SKM-1 treated with dmso at 0.1 percent for 144 hours (cell line): ENCODE results near the gene PFDN5.
"Not testable (repeated sequence)": the region's sequence is repeated elsewhere in the genome, so short reads cannot be mapped to it uniquely, and the experiment has no call there.

Source experiments
- DNase-seq: peaks from one replicate; lab custom pipeline; 2025; ENCODE audit not compliant: unreplicated experiment; lab: John Stamatoyannopoulos, UW

Gene PFDN5

GRCh38 chr12:53286448-53286847 is 8.9 kb upstream of the PFDN5 start:
- no peak for DNase-seq

DNA sequence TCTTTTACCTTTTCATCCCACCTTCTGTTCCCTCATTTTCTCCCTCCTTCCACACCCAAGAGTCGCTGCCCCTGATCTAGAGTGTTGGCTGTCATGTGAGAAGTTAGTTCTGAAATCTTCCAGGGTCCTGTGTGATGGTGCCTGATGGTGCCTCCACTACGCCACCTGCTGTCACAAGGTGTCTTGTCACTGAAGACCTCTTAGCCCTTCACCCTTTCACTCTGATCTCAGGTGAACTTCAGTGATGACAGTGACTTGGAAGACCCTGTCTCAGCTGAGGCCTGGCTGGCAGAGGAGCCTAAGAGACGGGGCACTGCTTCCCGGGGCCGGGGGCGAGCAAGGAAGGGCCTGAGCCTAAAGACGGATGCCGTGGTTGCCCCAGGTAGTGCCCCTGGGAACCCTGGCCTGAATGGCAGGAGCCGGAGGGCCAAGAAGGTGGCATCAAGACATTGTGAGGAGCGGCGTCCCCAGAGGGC is 7.6 kb upstream of the PFDN5 start:
- DNase-seq: peak; percentile 10

GRCh38 chr12:53288322-53288721 is 7.0 kb upstream of the PFDN5 start:
- no peak for DNase-seq

GRCh38 chr12:53289891-53290290 is 5.5 kb upstream of the PFDN5 start:
- no peak for DNase-seq

DNA sequence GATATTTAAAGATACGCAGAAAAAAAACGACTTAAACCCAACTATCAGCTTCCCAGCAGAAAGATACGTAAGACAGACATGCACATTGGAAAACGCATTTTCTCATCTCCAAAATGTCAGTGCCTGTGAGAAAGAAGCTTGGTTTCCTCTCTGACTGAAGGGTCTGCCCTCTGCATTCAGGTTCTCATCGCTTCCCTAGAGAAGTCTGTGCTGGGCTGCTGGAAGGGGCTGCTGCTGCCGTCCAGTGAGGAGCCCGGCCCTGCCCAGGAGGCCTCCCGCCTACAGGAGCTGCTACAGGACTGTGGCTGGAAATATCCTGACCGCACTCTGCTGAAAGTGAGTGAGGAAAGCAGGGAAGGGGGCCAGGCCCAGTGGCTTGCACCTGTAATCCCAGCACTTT is 4.7 kb upstream of the PFDN5 start:
- DNase-seq: no peak

DNA sequence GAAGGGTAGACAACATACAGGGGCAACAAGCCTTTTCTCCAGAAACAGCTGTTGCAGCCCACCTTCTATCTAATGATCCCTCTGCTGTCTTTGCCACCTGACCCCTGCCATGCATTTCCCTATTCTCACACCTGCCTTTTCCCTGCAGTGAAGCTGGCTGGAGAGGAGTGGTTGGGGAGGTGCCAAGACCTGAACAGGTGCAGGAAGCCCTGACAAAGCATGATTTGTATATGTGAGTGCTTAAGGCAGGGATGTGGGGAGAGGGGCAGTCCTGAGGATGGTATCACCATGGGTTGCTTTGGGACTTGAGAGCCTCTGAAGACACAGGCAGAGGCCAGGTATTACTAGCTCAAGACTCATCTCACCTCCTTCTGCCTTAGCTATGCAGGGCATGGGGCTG is 2.9 kb upstream of the PFDN5 start:
- no peak for DNase-seq

DNA sequence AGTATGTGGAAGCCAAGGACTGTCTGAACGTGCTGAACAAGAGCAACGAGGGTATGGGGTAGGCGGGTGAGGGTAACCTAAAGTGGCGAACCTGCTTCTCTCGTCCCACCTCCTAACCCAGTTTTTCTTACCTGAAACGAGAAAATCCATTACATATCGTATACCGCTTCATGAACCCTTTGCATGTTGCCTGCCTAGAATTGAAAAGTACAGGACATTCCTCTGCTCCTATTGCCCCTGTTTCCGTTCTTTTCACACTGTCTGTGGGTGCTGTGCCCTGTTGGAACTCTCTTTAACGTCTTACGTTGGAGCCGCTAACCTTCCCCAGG is 513 bp downstream of the PFDN5 start:
- DNase-seq: no peak

DNA sequence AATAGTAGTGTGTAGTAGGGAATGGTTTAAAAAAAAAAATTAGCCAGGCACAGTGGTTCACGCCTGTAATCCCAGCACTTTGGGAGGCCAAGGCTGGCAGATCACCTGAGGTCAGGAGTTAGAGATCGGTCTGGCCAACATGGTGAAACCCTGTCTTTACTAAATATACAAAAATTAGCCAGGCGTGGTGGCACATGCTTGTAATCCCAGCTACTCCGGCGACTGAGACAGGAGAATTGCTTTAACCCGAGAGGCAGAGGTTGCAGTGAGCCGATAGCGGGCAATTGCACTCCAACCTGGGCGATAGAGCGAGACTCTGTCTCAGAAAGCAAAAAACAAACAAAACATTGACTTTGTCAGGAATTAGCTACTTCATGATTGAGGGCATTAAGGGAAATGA is 1.8 kb downstream of the PFDN5 start:
- not testable (repeated sequence) for DNase-seq

GRCh38 chr12:53298164-53298563 is 2.8 kb downstream of the PFDN5 start:
- DNase-seq: no peak

DNA sequence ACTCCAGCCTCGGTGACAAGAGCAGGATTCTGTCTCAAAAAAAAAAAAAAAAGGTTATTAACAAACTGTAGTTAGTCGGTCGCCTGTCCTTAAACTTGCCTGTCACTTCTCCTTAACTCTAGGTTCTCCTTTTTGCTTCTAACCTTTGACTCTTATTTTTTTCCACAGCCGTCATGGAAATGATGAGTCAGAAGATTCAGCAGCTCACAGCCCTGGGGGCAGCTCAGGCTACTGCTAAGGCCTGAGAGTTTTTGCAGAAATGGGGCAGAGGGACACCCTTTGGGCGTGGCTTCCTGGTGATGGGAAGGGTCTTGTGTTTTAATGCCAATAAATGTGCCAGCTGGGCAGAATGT is 3.7 kb downstream of the PFDN5 start:
- peak; percentile 59 for DNase-seq

DNA sequence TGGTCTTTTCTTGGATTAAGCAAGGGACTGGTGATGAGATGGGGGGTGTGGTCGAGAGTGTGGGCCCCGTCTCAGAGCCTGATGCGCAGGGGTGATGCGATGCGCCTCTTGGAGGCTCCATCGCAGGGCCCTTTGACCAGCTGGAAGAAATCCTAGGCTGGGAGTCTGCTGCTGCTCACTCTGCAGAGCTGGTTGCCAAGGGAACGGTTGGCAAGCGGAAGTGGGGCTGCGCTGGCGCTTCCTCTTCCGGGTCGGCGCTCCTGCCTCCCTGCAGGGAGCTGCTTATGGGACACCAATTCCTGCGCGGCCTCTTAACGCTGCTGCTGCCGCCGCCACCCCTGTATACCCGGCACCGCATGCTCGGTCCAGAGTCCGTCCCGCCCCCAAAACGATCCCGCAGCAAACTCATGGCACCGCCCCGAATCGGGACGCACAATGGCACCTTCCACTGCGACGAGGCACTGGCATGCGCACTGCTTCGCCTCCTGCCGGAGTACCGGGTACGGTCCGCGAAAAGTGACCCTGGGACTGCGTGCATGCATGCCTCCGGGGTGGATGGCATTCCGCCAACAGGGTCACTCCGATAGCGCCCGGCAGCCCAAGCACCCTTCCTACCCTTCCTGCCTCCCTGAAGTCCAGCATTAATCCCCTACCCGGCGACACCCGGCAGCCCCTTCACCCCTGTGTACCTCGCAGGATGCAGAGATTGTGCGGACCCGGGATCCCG is 4.3 kb downstream of the PFDN5 start, which contains the start of gene MYG1:
Gene MYG1, plus strand, starts transcription at position 242 of the 727 bp plus-strand sequence. Its CDS starts 43 bp downstream, at position 285.
- peak; percentile 63 for DNase-seq

DNA sequence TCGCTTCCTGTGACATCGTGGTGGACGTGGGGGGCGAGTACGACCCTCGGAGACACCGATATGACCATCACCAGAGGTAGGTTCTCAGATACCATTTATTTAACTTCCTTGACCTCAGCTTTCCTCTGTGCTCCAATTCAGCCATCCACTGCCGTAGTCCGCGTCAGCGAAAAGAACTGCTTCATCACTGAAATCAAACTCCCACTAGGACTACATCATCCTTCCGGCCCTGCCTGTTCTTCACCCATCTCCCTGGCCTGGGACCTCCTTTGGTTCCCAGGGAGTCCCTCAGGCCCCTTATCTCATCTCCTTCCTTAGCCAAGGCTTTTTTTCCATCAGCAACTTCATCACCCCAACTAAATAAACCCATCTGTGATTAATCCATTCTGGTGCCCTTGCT is 4.8 kb downstream of the PFDN5 start:
- no peak for DNase-seq

DNA sequence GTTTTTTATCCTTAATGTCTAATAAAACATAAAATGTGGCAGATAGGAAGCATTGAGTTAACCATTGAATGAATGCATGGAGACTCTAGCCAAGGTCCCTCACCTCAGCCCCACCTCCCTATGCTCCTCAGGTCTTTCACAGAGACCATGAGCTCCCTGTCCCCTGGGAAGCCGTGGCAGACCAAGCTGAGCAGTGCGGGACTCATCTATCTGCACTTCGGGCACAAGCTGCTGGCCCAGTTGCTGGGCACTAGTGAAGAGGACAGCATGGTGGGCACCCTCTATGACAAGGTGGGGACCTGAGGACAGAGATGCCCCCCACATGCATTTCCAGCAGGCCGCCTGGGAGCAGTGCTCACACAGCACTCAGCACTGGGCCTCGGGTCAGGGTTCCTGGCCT is 7.6 kb downstream of the PFDN5 start:
- DNase-seq: no peak

DNA sequence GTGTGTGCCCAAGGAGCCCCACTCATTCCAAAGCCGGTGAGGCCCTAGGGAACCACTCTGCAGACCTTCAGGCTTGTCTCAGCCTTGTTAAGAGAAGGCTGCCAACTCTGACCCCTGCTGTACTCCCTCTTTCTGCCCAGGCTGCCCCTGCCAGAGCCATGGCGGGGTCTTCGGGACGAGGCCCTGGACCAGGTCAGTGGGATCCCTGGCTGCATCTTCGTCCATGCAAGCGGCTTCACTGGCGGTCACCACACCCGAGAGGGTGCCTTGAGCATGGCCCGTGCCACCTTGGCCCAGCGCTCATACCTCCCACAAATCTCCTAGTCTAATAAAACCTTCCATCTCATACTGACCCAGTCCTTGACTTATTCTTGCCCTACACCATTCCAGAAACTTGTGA is 11.5 kb downstream of the PFDN5 start:
- no peak for DNase-seq

- DNase-seq: no peak
Observed at GRCh38 chr12:53308276-53308675, 12.9 kb downstream of the PFDN5 start.

DNA sequence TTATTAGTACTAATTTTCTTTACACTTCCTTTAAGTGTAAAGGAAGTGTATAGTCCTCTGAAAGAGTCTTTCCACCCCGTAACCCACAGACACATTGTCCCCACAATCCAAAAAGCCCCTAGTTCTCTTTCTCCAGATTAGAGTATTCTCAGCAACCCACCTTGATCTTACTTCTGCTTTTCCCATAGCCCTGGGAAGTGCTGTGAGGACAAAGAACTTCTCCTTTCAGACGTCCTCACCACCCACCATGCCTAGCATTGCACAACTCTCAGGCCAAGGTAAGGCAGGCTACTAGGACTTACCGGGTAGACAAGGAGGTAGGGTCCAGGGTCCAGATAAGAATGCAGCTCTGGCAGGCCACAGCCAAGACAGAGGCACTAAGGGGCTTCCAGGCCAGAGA is 18.7 kb downstream of the PFDN5 start:
- no peak for DNase-seq

- no peak for DNase-seq
Observed at GRCh38 chr12:53320352-53321195, 25.2 kb downstream of the PFDN5 start.

DNA sequence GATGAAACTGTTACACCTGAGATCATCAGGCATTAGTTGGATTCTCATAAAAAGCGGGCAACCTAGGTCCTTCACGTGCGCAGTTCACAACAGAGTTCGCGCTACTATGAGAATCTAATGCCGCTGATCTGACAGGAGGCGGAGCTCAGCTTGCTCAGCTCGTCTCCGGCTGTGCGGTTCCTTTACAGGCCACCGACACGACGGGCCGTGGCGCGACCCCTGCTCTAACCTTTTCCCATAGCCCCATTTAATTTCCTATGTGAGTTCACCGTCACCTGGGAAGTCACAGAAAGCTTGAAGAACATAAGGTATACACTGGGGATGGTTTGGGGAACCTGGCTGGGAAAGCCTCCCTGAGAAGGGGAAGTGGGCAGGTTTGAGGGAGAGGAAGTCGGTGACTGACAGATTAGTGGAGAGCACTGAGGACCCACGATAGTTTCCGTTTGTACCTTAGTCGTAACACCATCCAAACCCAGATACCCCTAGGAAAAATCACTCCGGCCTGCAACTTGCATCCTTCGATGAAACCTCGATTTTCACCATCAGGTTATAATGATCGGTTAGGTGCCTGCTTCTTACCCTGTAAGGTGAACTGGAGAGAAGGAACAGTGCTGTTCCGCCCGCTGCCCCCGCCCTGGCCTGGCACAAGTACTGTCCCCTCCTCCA is 28.9 kb downstream of the PFDN5 start:
- DNase-seq: peak; percentile 40

DNA sequence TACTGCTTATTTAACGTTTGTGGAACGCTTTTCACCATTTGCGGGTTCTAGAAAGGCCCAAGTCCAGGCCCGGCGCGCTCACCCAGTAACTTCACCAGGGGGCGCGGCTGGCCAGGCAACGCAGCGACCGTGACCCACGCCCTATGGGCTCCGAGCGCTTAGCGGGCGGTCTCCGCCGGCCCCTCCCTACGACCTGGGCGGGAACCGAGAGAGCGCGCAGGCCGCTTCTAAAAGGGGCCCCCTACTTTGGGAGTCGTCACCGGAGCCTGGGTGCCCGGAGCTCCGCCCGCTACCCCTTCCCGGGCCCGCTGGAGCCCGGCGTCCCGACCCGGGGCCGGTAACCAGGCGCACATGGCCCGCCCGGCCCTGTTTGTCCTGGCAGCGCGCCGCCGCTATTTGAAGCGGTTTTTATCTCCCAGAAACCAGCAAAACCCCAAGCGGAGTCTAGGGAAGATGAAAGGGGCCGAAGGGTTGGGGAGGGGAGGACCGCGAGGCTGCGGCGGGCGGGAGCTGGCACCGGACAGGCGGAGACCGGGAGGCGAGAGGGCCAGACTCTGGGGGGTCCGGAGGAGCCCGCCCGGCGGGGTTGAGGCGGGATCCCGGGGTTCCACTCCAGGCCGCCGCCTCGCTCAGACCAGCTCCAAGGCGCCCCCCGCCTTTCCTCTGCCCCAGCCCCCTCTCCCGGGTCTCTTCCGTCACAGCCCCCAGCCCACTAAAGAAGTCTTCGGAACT is 29.6 kb downstream of the PFDN5 start:
- DNase-seq: peak; percentile 42

- DNase-seq: no peak
Observed at GRCh38 chr12:53325511-53326061, 30.2 kb downstream of the PFDN5 start.
